ENCODE results near the gene HAGH. TPM values are rescaled to one million over a fixed set of nuclear protein-coding genes. Genes with fewer than 3 reads are reported as not detected.

HAGH gene
- total RNA-seq, 4 donors from 2014 or later = 124 to 245 (median 175) TPM

GRCh38 chr16:1794908-1795666, 31.5 kb downstream of the HAGH start:
- Histone ChIP-seq H3K36me3 (peaks cover 0 to 26% of the 10 kb centered on the region in 2 donors), H3K27ac (no peak overlapping the region), H3K9me3 (peaks cover 0 to 6% (median 0%) of the 10 kb centered on the region in 3 donors), H3K4me1 (no peaks in the 10 kb centered on the region), H3K4me3 (no peak overlapping the region), H3K27me3 (no peaks in the 10 kb centered on the region)
- 86 to 87% methylated on average over 8 to 12 of the region's 32 CpGs for WGBS, 2 donors (ENCODE audit: low coverage in 1 of 2)
- TF ChIP-seq CTCF (IDR thresholded peaks at IDR 0.05) = no peak
- TF ChIP-seq POLR2AphosphoS5 (IDR thresholded peaks at IDR 0.05) = no peak
- TF ChIP-seq POLR2A (IDR thresholded peaks at IDR 0.05) = no peak
- no peak for TF ChIP-seq EP300 (IDR thresholded peaks at IDR 0.05)
- ATAC-seq = no peak

- Histone ChIP-seq H3K27me3 (no peaks in the 10 kb centered on the region), H3K4me3 (no peak overlapping the region), H3K9me3 (peaks cover 0 to 6% (median 0%) of the 10 kb centered on the region in 3 donors), H3K36me3 (peaks cover 0 to 33% of the 10 kb centered on the region in 2 donors), H3K4me1 (no peaks in the 10 kb centered on the region), H3K27ac (no peak overlapping the region)
- TF ChIP-seq POLR2AphosphoS5 (IDR thresholded peaks at IDR 0.05) (no peak), CTCF (IDR thresholded peaks at IDR 0.05) (no peak), EP300 (IDR thresholded peaks at IDR 0.05) (no peak), POLR2A (IDR thresholded peaks at IDR 0.05) (no peak)
- ATAC-seq = no peak
- WGBS, 2 donors (ENCODE audit: low coverage in 1 of 2) = 20 to 73% methylated on average over 1 to 3 of the region's 18 CpGs
Observed at GRCh38 chr16:1794221-1794871, 32.3 kb downstream of the HAGH start.

- no peaks in the 10 kb centered on the region for H3K27me3 ChIP-seq
- no peak for TF ChIP-seq POLR2AphosphoS5 (IDR thresholded peaks at IDR 0.05)
- TF ChIP-seq EP300 (IDR thresholded peaks at IDR 0.05) = no peak
- TF ChIP-seq POLR2A (IDR thresholded peaks at IDR 0.05) = no peak
- TF ChIP-seq CTCF (IDR thresholded peaks at IDR 0.05) = no peak
- no CpG with 5 or more reads among the region's 28 CpGs for WGBS, 2 donors (ENCODE audit: low coverage in 1 of 2)
- peaks cover 0 to 6% (median 0%) of the 10 kb centered on the region in 3 donors for H3K9me3 ChIP-seq
- no peak within 1 kb of the TSS for H3K27ac ChIP-seq
- ATAC-seq = no peak
- H3K4me3 ChIP-seq = no peak within 1 kb of the TSS
- peaks cover 0 to 40% of the 10 kb centered on the region in 2 donors for H3K36me3 ChIP-seq
- H3K4me1 ChIP-seq = no peaks in the 10 kb centered on the region
Observed at GRCh38 chr16:1793578-1794220, 32.9 kb downstream of the HAGH start, which contains the start of gene IGFALS. TSS of gene IGFALS (minus strand) at chr16:1793705. CDS start at chr16:1793652, 53 bp downstream.

DNA sequence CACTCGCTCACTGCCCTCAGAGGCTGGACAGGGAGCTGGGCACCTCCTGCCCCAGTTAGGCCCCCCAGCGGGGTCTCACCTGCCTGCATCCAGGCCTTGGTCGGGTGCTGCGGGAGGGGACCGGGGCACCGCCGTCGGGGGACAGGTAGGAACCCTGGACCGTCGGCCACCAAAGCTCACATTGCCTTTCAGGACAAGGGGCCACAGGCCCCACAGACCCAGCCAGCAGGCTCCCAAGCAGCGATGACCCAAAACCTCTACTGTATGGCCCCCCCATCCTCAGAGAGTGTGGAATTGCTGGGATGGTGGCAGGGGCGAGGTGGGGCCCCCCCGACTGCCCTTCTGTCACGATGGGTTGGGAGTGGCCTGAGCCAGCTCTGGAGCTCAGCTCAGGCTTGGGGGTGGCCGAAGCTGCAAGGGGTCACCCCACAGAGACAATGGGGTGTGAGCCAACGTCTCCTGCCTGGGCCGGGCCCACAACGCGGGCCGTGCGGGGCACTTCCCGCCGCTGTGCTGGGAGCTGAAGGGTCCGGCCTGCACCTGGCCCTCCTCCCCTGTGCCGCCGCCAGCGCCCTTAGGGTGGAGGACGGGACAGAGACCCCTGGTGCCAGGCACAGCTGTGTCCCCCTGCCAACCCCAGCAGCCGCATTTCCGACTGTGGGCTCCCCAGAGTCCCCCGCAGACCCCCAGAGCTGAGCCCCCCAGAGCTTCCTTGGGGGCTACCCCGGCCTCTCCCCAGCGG, 33.6 kb downstream of the HAGH start:
- H3K9me3 ChIP-seq = peaks cover 0 to 4% (median 0%) of the 10 kb centered on the region in 3 donors
- H3K4me1 ChIP-seq = no peaks in the 10 kb centered on the region
- no peaks in the 10 kb centered on the region for H3K27me3 ChIP-seq
- no peak for ATAC-seq
- no CpG with 5 or more reads among the region's 33 CpGs for WGBS, 2 donors (ENCODE audit: low coverage in 1 of 2)
- no peak overlapping the region for H3K27ac ChIP-seq
- no peak overlapping the region for H3K4me3 ChIP-seq
- peaks cover 0 to 47% of the 10 kb centered on the region in 2 donors for H3K36me3 ChIP-seq
- no peak for TF ChIP-seq POLR2AphosphoS5 (IDR thresholded peaks at IDR 0.05)
- no peak for TF ChIP-seq CTCF (IDR thresholded peaks at IDR 0.05)
- TF ChIP-seq POLR2A (IDR thresholded peaks at IDR 0.05) = no peak
